ENCODE data around the gene NOL9.

Gene NOL9

GRCh38 chr1:6500544-6501278 lies 53.6 kb downstream of the NOL9 start:
- Histone ChIP-seq H3K36me3 (ENCODE audit: control insufficient read depth in 2 of 2, insufficient read depth in 2 of 2, low read length in 2 of 2) (no peaks in the 10 kb centered on the region), H3K27ac (ENCODE audit: low read length) (no peak overlapping the region), H3K9me3 (ENCODE audit: control insufficient read depth in 2 of 2, low read length in 2 of 2) (no peaks in the 10 kb centered on the region), H3K9ac (ENCODE audit: low read length in 2 of 2) (no peak overlapping the region), H3K4me3 (ENCODE audit: low read length in 2 of 2) (no peak overlapping the region), H3K4me1 (ENCODE audit: control insufficient read depth, insufficient read depth, low read length) (peaks cover 35% of the 10 kb centered on the region), H3K27me3 (ENCODE audit: control insufficient read depth in 1 of 2, insufficient read depth in 2 of 2, low read length in 2 of 2) (peaks cover 0 to 3% of the 10 kb centered on the region in 2 donors)

GRCh38 chr1:6499296-6499695 lies 55.0 kb downstream of the NOL9 start:
- Histone ChIP-seq H3K4me1 (ENCODE audit: control insufficient read depth, insufficient read depth, low read length) (peaks cover 35% of the 10 kb centered on the region), H3K27ac (ENCODE audit: low read length) (no peak overlapping the region), H3K27me3 (ENCODE audit: control insufficient read depth in 1 of 2, insufficient read depth in 2 of 2, low read length in 2 of 2) (peaks cover 0 to 3% of the 10 kb centered on the region in 2 donors), H3K9me3 (ENCODE audit: control insufficient read depth in 2 of 2, low read length in 2 of 2) (no peaks in the 10 kb centered on the region), H3K9ac (ENCODE audit: low read length in 2 of 2) (no peak overlapping the region), H3K36me3 (ENCODE audit: control insufficient read depth in 2 of 2, insufficient read depth in 2 of 2, low read length in 2 of 2) (no peaks in the 10 kb centered on the region), H3K4me3 (ENCODE audit: low read length in 2 of 2) (no peak overlapping the region)

- no peak overlapping the region for H3K27ac ChIP-seq (ENCODE audit: low read length)
- no peak overlapping the region for H3K9ac ChIP-seq (ENCODE audit: low read length in 2 of 2)
- H3K4me3 ChIP-seq (ENCODE audit: low read length in 2 of 2) = no peak overlapping the region
- peaks cover 35% of the 10 kb centered on the region for H3K4me1 ChIP-seq (ENCODE audit: control insufficient read depth, insufficient read depth, low read length)
- H3K27me3 ChIP-seq (ENCODE audit: control insufficient read depth in 1 of 2, insufficient read depth in 2 of 2, low read length in 2 of 2) = peaks cover 0 to 3% of the 10 kb centered on the region in 2 donors
- H3K9me3 ChIP-seq (ENCODE audit: control insufficient read depth in 2 of 2, low read length in 2 of 2) = no peaks in the 10 kb centered on the region
- no peaks in the 10 kb centered on the region for H3K36me3 ChIP-seq (ENCODE audit: control insufficient read depth in 2 of 2, insufficient read depth in 2 of 2, low read length in 2 of 2)
These were observed 55.7 kb downstream of the NOL9 start for GRCh38 chr1:6498576-6499111.

- H3K27me3 ChIP-seq (ENCODE audit: control insufficient read depth in 1 of 2, insufficient read depth in 2 of 2, low read length in 2 of 2) = peaks cover 0 to 3% of the 10 kb centered on the region in 2 donors
- H3K36me3 ChIP-seq (ENCODE audit: control insufficient read depth in 2 of 2, insufficient read depth in 2 of 2, low read length in 2 of 2) = no peaks in the 10 kb centered on the region
- peak overlapping the region in 1 of 2 donors; percentile 45 for H3K9ac ChIP-seq (ENCODE audit: low read length in 2 of 2)
- peaks cover 36% of the 10 kb centered on the region for H3K4me1 ChIP-seq (ENCODE audit: control insufficient read depth, insufficient read depth, low read length)
- H3K27ac ChIP-seq (ENCODE audit: low read length) = no peak overlapping the region
- peak overlapping the region; percentile 76 to 81 for H3K4me3 ChIP-seq (ENCODE audit: low read length in 2 of 2)
- H3K9me3 ChIP-seq (ENCODE audit: control insufficient read depth in 2 of 2, low read length in 2 of 2) = no peaks in the 10 kb centered on the region
These were observed 56.3 kb downstream of the NOL9 start for GRCh38 chr1:6497867-6498575.

- Histone ChIP-seq H3K36me3 (ENCODE audit: control insufficient read depth in 2 of 2, insufficient read depth in 2 of 2, low read length in 2 of 2) (no peaks in the 10 kb centered on the region), H3K27ac (ENCODE audit: low read length) (peak overlapping the region; percentile 41), H3K4me1 (ENCODE audit: control insufficient read depth, insufficient read depth, low read length) (peaks cover 33% of the 10 kb centered on the region), H3K4me3 (ENCODE audit: low read length in 2 of 2) (peak overlapping the region; percentile 76 to 81), H3K27me3 (ENCODE audit: control insufficient read depth in 1 of 2, insufficient read depth in 2 of 2, low read length in 2 of 2) (peaks cover 0 to 3% of the 10 kb centered on the region in 2 donors), H3K9me3 (ENCODE audit: control insufficient read depth in 2 of 2, low read length in 2 of 2) (no peaks in the 10 kb centered on the region), H3K9ac (ENCODE audit: low read length in 2 of 2) (peak overlapping the region; percentile 45 to 51)
These were observed 57.0 kb downstream of the NOL9 start for GRCh38 chr1:6497215-6497866.

GRCh38 chr1:6496890-6497214 lies 57.5 kb downstream of the NOL9 start:
- no peaks in the 10 kb centered on the region for H3K27me3 ChIP-seq (ENCODE audit: control insufficient read depth in 1 of 2, insufficient read depth in 2 of 2, low read length in 2 of 2)
- H3K27ac ChIP-seq (ENCODE audit: low read length) = peak overlapping the region; percentile 41
- H3K9me3 ChIP-seq (ENCODE audit: control insufficient read depth in 2 of 2, low read length in 2 of 2) = no peaks in the 10 kb centered on the region
- peaks cover 34% of the 10 kb centered on the region for H3K4me1 ChIP-seq (ENCODE audit: control insufficient read depth, insufficient read depth, low read length)
- H3K36me3 ChIP-seq (ENCODE audit: control insufficient read depth in 2 of 2, insufficient read depth in 2 of 2, low read length in 2 of 2) = no peaks in the 10 kb centered on the region
- peak overlapping the region; percentile 42 to 55 for H3K9ac ChIP-seq (ENCODE audit: low read length in 2 of 2)
- peak overlapping the region; percentile 55 to 65 for H3K4me3 ChIP-seq (ENCODE audit: low read length in 2 of 2)

GRCh38 chr1:6496365-6496721 lies 58.0 kb downstream of the NOL9 start:
- Histone ChIP-seq H3K27ac (ENCODE audit: low read length) (peak overlapping the region; percentile 41), H3K4me3 (ENCODE audit: low read length in 2 of 2) (peak overlapping the region; percentile 55 to 65), H3K9ac (ENCODE audit: low read length in 2 of 2) (peak overlapping the region; percentile 42 to 55), H3K9me3 (ENCODE audit: control insufficient read depth in 2 of 2, low read length in 2 of 2) (no peaks in the 10 kb centered on the region), H3K36me3 (ENCODE audit: control insufficient read depth in 2 of 2, insufficient read depth in 2 of 2, low read length in 2 of 2) (no peaks in the 10 kb centered on the region), H3K4me1 (ENCODE audit: control insufficient read depth, insufficient read depth, low read length) (peaks cover 38% of the 10 kb centered on the region), H3K27me3 (ENCODE audit: control insufficient read depth in 1 of 2, insufficient read depth in 2 of 2, low read length in 2 of 2) (no peaks in the 10 kb centered on the region)

- Histone ChIP-seq H3K27ac (ENCODE audit: low read length) (no peak overlapping the region), H3K4me3 (ENCODE audit: low read length in 2 of 2) (peak overlapping the region in 1 of 2 donors; percentile 65), H3K4me1 (ENCODE audit: control insufficient read depth, insufficient read depth, low read length) (peaks cover 40% of the 10 kb centered on the region), H3K9me3 (ENCODE audit: control insufficient read depth in 2 of 2, low read length in 2 of 2) (no peaks in the 10 kb centered on the region), H3K36me3 (ENCODE audit: control insufficient read depth in 2 of 2, insufficient read depth in 2 of 2, low read length in 2 of 2) (no peaks in the 10 kb centered on the region), H3K27me3 (ENCODE audit: control insufficient read depth in 1 of 2, insufficient read depth in 2 of 2, low read length in 2 of 2) (no peaks in the 10 kb centered on the region), H3K9ac (ENCODE audit: low read length in 2 of 2) (no peak overlapping the region)
These were observed 58.6 kb downstream of the NOL9 start for GRCh38 chr1:6495540-6496364.

- Histone ChIP-seq H3K9me3 (ENCODE audit: control insufficient read depth in 2 of 2, low read length in 2 of 2) (no peaks in the 10 kb centered on the region), H3K36me3 (ENCODE audit: control insufficient read depth in 2 of 2, insufficient read depth in 2 of 2, low read length in 2 of 2) (no peaks in the 10 kb centered on the region), H3K4me1 (ENCODE audit: control insufficient read depth, insufficient read depth, low read length) (peaks cover 47% of the 10 kb centered on the region), H3K27me3 (ENCODE audit: control insufficient read depth in 1 of 2, insufficient read depth in 2 of 2, low read length in 2 of 2) (no peaks in the 10 kb centered on the region), H3K4me3 (ENCODE audit: low read length in 2 of 2) (no peak overlapping the region), H3K9ac (ENCODE audit: low read length in 2 of 2) (no peak overlapping the region), H3K27ac (ENCODE audit: low read length) (no peak overlapping the region)
These were observed 59.3 kb downstream of the NOL9 start for GRCh38 chr1:6495041-6495441.

- Histone ChIP-seq H3K4me3 (ENCODE audit: low read length in 2 of 2) (no peak overlapping the region), H3K36me3 (ENCODE audit: control insufficient read depth in 2 of 2, insufficient read depth in 2 of 2, low read length in 2 of 2) (no peaks in the 10 kb centered on the region), H3K27me3 (ENCODE audit: control insufficient read depth in 1 of 2, insufficient read depth in 2 of 2, low read length in 2 of 2) (no peaks in the 10 kb centered on the region), H3K9ac (ENCODE audit: low read length in 2 of 2) (no peak overlapping the region), H3K9me3 (ENCODE audit: control insufficient read depth in 2 of 2, low read length in 2 of 2) (no peaks in the 10 kb centered on the region), H3K27ac (ENCODE audit: low read length) (no peak overlapping the region), H3K4me1 (ENCODE audit: control insufficient read depth, insufficient read depth, low read length) (peaks cover 51% of the 10 kb centered on the region)
These were observed 59.7 kb downstream of the NOL9 start for GRCh38 chr1:6494627-6495026.
